GM12878 (cell line): ENCODE results near the gene CYP46A1.

Source experiments
- ATF7 ChIP-seq: fragments of 450-650 bp; IDR thresholded peaks from 2 replicates; pipeline ENCODE4 v1.6.1; 2016; ENCODE audit warnings: low read depth, mild to moderate bottlenecking
- CEBPB ChIP-seq, 2 experiments: fragments of 150-350 bp in 1 of 2; IDR thresholded peaks; 2 replicates each; pipeline ENCODE4 v1.6.1; 2012 to 2014; ENCODE audit warnings: low read depth in 2 of 2, low read length in 2 of 2, borderline replicate concordance in 1 of 2, inconsistent platforms in 1 of 2
- CHD4 ChIP-seq: fragments of 200-600 bp; sonication (generic); IDR thresholded peaks from 2 replicates; pipeline ENCODE4 v1.6.1; 2016; ENCODE audit warnings: mild to moderate bottlenecking
- FOS ChIP-seq: IDR thresholded peaks from 3 replicates; pipeline ENCODE4 v1.6.1; 2011; ENCODE audit warnings: borderline replicate concordance; ENCODE audit not compliant: insufficient read length; ENCODE audit errors: extremely low read depth
- HCFC1 ChIP-seq: fragments of 150-350 bp; IDR thresholded peaks from 2 replicates; pipeline ENCODE4 v1.6.1; 2014; ENCODE audit warnings: low read length
- HDGF ChIP-seq: fragments of 450-650 bp; IDR thresholded peaks from 2 replicates; pipeline ENCODE4 v1.6.1; 2016; ENCODE audit warnings: antibody characterized with exemption
- KDM1A ChIP-seq: fragments of 200-600 bp; sonication (generic); IDR thresholded peaks from 2 replicates; pipeline ENCODE4 v1.6.1; 2016; ENCODE audit warnings: borderline replicate concordance
- POLR2A ChIP-seq: IDR thresholded peaks from 2 replicates; pipeline ENCODE4 v1.6.1; 2011; ENCODE audit warnings: low read depth, mild to moderate bottlenecking, low read length
- POLR2AphosphoS2 ChIP-seq: IDR thresholded peaks from 2 replicates; pipeline ENCODE4 v1.6.1; 2011; ENCODE audit warnings: low read depth, mild to moderate bottlenecking, low read length, improper control_type of control experiment, moderate library complexity
- TCF3 ChIP-seq: IDR thresholded peaks from 2 replicates; pipeline ENCODE4 v1.6.1; 2012; ENCODE audit warnings: low read depth, mild to moderate bottlenecking, low read length, borderline replicate concordance; ENCODE audit not compliant: insufficient read depth

- TF ChIP-seq CHD4 (no peak), POLR2A (no peak), ATF7 (no peak), FOS (no peak), HDGF (no peak), TCF3 (no peak), POLR2AphosphoS2 (no peak), KDM1A (no peak), CEBPB (IDR thresholded peaks at IDR 0.05; ENCODE audit: borderline replicate concordance in 1 of 2, low read depth in 2 of 2, low read length in 2 of 2) (no peak), HCFC1 (no peak)
These were observed 48.5 kb downstream of the CYP46A1 start for GRCh38 chr14:99732436-99733210.
